HK-2 (cell line): ENCODE results near the gene SUGCT.

Experiments used
- DNase-seq: peaks from one replicate; pipeline ENCODE4 v3.0.0-alpha.2; 2018; ENCODE audit not compliant: unreplicated experiment

Gene SUGCT

DNA sequence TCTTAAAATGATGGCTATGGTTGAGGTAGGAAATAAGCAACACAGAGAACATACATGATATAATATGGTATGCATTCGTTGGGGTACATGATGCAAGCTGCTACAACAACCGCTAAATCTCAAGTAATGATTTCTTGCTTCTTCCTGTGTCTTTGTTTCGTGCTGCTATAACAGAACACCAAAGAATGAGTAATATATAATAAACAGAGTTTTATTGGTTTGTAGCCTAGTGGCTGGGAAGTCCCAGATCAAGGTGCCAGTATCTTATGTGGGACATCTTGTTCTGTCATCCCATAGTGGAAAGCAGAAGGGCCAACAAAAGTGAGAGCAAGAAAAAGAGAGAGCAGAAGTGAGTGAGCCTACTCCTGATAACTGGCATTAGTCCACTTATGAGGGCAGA, 689.7 kb downstream of the SUGCT start:
- DNase-seq, result no peak

DNA sequence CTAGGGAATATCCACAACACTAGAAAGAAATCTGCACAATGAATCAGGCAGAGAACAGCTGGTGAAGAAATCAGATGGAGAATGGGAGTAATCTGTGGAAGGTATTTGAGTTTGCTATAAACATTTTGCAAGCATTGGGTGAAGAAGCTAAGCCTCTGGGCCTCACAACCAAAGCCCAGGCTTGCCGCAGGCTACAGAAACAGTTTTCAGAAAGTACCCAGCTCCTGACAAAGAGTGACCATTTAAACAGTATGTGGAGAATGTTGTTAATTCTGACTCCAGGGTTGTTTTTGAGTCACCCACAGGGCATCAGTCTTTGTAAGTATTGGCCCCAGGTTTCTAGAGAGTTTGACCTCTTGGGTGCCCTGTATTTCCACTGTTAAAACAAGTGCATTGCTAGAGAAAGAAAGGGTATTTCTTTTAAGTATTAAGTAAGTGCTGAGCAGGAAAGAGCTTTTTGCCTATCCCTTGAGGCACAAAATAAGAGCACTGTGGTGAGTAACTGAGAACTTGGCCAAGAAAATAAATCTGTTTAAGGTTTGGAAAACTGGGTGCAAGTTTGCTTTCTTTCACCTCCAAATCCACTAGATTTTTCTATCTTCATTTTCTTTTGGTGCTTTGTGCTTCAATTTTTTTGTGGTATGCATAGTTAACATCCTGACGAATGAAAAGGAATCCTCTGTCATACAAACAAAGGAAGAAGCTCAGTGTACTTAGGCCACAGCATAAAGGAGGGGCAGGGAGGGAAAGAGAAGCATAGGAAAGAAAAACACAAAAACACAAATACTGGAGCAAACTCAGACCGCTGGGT, 691.8 kb downstream of the SUGCT start:
- DNase-seq, result no peak

DNA sequence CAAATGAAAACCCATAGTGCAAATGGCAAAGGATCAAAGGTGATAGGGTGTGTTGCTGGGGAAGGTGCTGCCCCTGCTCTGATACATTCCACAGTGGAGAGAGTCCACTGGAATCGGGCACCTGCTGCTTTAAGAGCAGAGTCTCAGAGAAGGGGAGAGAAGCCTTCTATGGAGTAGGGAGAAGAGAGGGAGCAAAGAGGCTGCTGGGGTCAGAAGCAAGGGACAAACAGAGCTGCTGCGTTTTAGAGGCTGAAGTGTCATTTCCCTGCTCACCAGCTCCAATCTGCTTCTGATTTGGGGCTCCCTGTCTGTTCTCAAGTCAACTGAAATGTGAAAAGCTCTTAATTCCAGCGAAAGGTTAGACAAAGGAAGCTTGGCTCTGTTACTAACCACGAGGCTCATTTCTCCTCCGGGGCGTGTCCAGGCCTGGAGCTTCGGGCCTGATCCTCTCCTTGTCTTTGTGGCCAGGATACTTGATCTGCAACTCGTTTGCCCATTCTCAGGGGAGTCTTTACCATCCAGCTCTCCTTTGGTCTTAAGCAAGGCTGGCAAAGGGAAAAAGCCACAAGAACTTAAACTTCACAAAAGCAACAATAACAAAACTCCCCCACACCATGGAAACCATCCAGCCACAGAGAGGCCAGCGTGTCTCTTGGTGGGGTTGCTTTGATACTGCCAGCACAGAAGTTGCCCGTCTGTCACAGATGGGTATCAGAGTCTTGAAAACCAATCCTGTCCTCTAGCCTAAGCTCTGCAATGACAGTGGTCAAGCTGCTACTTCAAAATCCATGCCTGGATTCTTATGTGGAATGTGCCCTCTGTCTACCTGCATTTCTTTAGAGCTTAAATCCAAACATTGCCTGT, 692.6 kb downstream of the SUGCT start:
- DNase-seq, result no peak

DNA sequence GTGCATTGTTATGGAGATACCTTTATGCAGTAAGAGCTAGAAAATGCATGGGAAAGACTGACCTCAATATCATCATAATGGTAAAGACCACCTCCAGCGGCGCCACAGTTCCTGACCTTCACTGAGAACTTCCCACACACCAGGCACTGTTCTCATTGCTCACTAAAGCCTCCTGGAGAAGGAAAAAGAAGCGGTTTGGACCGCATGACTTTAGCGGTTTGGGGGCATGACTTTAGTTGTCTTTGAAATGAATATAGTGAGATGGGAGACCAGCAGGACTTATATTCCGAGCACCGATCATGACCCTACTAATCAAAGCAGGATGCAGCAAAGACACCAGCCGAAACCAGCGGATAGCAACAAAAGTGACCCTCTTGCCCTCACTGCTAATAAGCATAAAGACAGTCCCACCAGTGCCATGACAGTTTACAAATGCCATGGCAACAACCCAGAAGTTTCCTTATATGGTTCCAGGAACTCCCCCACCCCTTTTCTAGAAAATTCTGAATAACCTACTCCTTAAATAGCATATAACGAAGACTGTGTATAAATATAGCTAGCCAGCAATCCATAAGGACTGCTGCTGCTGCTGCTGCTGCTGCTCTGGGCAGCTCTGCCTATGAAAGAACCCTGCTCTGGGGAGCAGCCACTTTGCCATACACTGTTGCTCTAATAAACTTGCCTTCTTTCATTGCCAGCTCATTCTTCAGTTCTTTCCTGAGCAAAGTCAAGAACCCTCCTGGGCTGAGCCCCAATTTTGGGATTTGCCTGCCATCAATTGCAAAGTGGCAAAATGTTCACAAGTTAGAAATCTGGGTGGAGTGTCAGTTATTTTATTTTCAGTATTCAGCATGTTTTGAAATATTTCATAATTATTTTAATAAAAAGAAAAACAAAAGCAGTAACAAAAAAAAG, 694.1 kb downstream of the SUGCT start:
- no peak for DNase-seq

DNA sequence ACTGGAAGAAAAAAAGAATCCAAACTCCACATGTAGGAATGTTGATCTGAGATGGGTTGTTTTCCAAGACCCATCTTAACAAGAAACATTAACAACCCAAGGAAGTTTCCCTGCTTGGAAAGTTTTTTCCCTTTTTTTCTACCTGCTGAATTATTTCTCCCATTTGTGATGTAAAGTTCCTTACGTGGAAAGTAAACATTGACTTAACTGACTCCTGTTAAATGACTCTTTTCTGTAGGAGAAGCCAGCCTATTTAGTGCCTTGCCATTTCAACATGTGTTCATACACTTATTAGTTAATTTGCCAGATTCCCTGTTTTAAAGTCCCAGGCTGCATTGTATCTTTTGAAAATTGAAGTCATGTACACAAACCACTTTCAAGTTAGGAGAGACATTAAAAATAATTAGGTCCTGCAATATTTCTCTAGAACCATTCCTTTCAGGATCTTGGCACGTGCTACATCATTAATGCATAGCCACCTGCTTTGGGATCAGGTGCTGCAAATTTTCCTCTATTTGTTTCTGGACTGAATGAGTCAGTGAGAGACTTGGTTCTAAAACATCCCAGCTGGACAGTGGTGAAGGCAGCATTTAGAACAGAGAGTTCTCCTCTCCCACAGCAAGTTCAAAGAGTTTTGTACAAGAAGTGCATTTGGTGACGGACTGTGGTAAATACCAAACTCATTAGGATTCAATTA, 698.5 kb downstream of the SUGCT start:
- DNase-seq, result no peak

DNA sequence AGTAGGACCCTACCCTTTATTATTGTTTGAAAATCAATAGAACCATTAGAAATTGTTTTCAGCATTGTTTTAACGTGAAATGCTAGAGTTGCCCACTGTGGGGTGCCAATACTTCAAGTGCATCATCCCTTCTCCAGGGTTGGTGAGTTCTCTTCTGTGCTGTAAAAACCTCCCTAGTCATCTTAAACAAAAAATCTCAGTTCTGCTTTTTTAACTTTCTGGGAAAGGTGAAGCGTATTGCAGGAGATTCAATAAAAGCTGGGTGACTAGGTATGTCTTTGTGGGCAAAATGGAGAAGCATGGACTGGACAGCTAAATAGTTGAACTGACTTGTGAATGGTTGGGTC, 699.1 kb downstream of the SUGCT start:
- no peak for DNase-seq

DNA sequence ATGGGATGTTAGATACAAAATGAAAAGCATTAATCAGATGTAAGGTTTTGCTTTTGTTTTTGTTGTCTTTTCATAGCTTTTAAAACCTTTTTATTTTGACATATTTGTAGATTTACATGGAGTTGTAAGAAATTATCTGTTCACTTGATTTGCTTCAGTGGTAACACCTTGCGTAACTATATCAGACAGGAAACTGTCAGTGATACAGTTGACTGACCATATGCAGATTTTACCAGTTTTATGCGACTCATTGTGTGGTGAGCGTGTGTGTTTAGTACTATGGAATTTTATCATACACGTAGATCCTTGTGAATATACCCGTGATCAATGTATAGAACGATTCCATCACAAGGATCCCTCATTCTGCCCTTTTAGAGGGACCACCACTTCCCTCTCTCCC, 701.4 kb downstream of the SUGCT start:
- DNase-seq, result no peak

DNA sequence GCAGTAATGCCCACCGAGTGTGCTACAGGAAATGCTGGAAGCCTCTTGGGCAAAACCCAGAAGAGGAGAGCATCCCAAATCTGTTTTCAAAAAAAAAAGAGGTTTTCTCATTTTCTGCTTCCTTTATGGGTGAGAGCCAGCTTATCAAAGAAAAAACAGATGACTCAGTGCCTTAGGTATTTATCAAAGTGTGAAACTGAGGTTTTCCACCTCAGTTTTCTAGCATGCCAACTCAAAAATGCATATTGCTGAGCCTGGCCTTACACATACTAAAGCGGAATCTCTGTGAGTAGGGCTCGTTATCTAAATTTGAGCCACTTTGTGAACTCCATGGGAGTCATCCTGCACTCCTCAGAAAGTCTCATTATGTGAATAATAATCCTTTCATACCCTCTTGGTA, 705.1 kb downstream of the SUGCT start:
- no peak for DNase-seq

DNA sequence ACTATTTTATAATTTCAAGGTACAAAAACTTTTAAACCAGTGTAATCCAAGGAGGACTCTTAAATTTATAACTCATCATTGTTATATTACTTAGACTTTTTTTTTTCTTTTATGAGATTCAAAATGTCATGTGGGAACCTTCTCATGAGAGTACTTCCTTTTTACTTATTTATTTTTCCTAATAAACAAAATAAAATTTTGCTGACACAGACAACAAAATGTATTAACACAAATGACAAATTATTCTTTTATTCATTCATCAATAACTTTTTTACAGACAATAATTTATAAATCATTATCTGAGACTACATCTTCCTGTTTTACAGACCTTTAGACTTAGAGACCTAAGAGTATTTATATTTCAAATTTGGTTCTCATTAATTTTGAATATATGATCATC, 706.2 kb downstream of the SUGCT start:
- no peak for DNase-seq

DNA sequence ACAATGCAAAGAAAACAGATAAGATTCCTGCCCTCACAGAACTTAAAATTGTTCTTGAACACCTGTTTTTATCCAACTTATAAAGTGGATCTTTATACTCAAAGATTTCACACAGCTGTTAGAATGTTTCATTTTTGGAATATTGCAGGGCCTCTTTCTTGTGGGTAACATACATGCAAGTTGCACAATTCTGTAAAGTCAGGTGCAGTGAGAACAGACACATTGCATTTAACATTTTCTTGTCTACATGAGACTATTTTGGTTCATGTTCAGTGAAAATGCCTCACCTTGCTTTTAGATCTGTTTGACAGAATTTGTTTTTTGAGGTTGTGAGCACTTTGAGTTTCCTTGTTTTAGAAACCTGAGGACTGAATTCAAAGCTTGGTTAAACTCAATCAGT, 707.8 kb downstream of the SUGCT start:
- DNase-seq, result no peak

DNA sequence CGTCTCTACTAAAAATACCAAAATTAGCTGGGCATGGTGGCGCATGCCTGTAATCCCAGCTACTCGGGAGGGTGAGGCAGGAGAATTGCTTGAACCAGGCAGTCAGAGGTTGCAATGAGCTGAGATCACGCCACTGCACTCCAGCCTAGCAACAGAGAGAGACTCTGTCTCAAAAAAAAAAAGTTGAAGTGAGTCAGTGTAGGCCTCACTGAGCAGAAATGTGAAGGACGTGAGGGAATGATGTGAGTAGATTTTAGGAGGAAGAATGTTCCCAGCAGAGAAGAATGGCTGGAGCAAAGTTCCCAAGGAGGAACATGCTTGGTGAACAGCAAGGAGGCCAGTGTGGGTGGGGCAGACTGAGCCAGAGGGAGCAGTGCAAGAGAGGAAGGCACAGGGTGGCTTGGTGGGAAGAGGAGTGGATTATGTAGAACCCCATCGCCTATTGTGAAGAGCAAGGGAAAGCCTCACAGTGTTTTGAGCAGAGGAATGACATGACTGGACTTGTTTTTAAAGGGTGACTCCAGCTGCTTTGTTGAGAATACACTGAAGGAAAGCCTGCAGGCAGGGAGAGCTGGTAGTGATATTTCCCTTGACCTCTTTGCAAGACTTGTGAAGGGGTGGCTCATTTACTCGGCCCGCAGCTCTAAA, 708.7 kb downstream of the SUGCT start:
- DNase-seq, result no peak

DNA sequence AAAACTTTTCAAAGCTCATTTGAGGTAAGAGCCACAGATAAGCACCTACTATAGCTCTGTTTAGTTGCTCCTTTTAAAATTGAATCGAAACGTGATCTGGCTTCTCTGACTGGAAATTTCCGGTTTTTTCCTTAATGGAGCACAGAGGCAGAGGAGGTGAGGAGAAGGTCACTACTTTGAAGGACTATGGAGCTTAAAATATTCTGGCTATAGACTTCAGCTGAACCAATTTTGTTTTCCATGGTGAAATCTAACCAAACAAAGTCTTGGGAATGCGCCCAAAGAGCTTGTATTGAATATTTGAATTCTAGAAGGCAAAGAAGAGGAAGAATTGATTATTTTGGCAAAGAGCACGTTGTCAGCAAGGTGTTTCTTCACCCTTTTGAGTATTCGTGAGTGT, 711.1 kb downstream of the SUGCT start:
- no peak for DNase-seq

DNA sequence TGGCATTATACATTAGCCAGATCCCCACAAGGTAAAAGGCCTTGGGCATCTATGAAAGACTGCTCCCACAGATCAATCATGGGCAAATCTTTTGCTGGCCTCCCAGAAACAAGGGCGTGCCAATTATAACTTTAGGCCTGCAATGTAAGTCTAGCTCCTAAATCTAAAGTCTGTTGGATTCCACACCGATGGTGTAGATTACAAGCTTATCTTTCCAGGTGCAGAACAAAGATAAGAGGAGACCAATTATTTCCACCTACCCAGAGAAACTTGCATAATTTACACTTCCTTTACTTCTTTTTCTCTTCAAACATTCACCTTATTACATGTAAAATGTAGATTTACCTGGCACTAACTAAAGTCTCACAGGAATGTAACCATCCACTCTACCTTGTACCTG, 713.1 kb downstream of the SUGCT start:
- no peak for DNase-seq

DNA sequence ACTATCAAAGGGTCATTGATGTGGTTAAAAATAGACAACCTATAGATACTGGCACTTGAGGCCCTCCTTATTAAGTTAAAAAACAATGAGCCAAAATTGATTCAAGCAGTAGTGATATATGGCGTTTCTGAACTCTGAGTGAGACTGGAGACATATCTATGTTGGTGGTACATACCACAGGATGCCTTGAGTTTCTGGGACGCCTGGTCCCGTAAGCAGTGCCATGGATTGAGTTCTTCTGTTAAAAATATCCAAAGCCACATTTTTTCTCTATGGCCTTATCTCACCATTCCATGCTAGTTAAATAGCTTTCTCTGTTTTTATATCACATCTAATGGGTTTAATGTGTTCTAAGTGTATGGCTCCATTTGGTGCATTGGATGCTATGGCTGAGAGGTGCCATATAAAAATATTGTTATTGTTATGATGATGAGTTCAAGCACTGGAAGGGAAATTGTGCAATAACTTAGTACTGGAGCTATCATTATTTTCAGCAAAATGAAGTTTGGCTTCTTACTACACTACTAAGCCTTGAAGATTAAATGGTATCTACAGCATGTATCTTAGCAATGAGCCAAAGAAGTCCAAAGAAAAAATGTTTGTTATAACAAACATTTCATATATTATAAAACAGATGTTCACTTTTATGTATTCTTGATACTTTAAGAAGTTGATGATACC, 713.9 kb downstream of the SUGCT start:
- no peak for DNase-seq

DNA sequence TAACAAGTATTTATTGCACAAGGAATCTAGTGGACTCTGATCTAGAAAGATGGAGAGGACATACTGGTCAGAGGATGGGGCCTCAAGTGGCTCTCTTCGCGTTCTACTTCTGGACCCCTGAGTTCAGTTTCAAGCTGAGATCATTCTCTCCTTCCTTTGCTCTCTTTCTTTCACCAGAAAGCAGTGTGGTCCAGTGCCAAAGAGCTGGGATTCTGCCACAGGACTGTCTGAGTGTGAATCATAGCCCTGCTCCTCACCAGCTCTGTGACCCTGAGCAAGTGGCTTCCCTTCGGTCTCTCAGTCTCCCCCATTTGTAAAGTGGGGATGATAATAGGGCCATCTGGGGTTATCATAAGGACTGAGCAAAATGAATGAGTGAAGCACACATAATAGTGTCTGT, 715.2 kb downstream of the SUGCT start:
- DNase-seq, result no peak

DNA sequence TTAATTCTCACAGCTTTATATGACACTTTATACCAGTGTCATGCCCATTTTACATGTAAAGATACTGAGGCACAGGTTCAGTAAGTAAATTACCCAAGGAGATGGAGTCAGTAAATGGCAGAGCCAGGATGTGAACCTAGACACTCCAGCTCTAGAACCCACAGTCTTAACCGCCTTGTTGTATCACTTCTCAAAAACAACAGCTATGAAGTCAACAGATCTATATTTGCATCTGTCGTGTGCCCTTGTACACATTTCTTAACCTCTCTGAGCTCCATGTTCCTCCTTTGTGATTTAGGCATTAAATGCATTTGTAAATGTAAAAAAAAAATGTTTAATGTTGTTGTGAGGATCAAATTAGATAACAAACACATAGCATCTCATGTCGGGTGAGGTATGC, 716.2 kb downstream of the SUGCT start:
- no peak for DNase-seq

DNA sequence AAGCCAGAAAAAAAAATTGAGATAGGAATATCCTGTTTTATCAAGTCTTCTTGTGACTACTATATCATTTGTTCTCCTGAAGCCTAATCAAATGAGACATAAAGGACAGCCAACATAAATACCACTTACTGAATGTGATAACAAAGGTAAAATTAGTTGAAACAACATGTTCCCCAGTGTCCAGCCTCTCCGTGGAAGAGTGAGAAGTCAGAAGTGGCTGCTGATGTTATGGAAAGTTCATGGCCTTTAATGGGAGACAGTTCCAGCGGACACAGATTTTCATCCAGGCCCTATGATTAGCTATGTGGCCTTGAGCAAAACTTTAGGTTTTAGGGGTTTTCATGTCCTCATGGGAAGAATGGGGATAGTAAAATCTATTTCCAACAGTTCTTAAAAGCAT, 724.3 kb downstream of the SUGCT start:
- DNase-seq, result no peak

DNA sequence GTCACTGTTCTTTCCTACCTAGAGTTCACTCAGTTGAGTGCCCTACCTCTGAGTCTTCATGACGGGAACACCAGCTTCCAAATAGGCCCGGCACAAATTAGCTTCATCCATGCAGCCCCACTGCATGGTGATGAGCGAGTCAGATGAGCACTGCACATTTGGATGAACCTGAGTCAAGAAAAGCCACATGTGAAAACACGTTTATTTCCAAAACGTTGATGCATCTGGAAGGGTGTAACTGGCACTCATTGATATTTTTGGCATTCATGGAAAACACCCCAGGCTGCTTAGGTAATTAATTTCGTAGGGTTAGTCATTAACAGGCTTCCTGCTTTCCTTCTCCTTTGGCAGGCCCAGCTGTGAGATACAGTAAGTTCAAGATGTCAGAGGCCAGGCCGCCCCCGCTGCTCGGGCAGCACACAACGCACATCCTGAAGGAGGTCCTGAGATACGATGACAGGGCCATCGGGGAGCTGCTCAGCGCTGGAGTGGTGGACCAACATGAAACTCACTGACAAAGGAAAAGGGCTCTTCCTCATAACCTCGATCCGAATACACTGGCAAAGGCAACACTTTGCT, 725.2 kb downstream of the SUGCT start:
- no peak for DNase-seq

DNA sequence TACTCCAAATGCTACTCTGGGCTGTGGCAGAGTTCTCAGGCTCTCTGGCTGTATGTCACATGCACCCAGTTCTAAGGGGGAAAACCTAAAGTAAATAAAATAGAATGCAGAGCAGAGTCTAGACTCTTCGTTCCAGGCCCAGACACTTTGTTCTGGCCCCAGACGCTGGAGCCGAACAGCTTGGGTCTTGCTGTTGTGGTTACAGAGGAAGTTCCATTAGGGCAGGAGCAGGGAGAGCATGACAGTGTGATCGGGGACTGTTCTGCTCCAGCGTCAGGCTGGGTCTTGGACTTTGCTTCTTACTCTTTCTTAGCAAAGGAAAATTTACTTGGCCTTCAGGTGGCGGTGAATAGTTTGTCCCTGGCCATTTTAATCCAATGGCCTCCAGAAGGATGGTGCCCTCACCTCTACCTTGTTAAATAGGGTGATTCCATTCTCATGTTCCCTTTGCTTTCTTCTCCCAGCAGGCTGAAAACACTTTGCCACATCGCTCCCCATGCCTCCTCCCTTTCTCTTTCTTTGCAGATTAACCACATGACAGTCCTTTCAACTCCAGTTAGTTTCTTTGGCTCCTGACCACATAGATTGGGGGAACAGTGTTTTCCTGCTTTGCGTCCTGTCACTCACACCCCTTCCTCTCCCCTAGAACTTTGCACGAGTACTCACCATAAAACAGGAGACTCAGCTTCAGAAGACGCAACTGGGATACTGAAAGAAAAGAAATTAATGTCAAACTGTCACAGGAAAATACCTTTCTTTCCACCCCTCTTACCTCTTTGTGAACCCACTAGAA, 730.8 kb downstream of the SUGCT start:
- no peak for DNase-seq
